ENCODE results near the gene GTF2A2.

GTF2A2 gene

GRCh38 chr15:59609730-59610712, 47.3 kb downstream of the GTF2A2 start:
- no peak for DNase-seq (ENCODE audit: extremely low read depth, low read depth)

GRCh38 chr15:59605994-59606393, 51.3 kb downstream of the GTF2A2 start:
- H3K4me3 ChIP-seq (replicated peaks; ENCODE audit: low read depth, low read length) = no peak overlapping the region
- TF ChIP-seq CTCF (IDR thresholded peaks at IDR 0.05; ENCODE audit: low read depth, low read length, missing control alignments) = no peak
- DNase-seq (ENCODE audit: extremely low read depth, low read depth) = no peak

More at GRCh38 chr15:59609730-59610712, 47.3 kb downstream of the GTF2A2 start:
- TF ChIP-seq CTCF (IDR thresholded peaks at IDR 0.05; ENCODE audit: low read depth, low read length, missing control alignments) = no peak
- H3K4me3 ChIP-seq (replicated peaks; ENCODE audit: low read depth, low read length) = no peak overlapping the region

- H3K4me3 ChIP-seq (replicated peaks; ENCODE audit: low read depth, low read length) = no peak overlapping the region
- TF ChIP-seq CTCF (IDR thresholded peaks at IDR 0.05; ENCODE audit: low read depth, low read length, missing control alignments) = no peak
- DNase-seq (ENCODE audit: extremely low read depth, low read depth) = no peak
Measured at GRCh38 chr15:59598461-59598860, 58.9 kb downstream of the GTF2A2 start.

- DNase-seq (ENCODE audit: extremely low read depth, low read depth) = no peak
- TF ChIP-seq CTCF (IDR thresholded peaks at IDR 0.05; ENCODE audit: low read depth, low read length, missing control alignments) = no peak
- no peak overlapping the region for H3K4me3 ChIP-seq (replicated peaks; ENCODE audit: low read depth, low read length)
Measured at GRCh38 chr15:59596640-59597039, 60.7 kb downstream of the GTF2A2 start.

- H3K4me3 ChIP-seq (replicated peaks; ENCODE audit: low read depth, low read length) = no peak overlapping the region
- TF ChIP-seq CTCF (IDR thresholded peaks at IDR 0.05; ENCODE audit: low read depth, low read length, missing control alignments) = no peak
- no peak for DNase-seq (ENCODE audit: extremely low read depth, low read depth)
Measured at GRCh38 chr15:59595434-59595915, 61.8 kb downstream of the GTF2A2 start.

GRCh38 chr15:59594991-59595390, 62.3 kb downstream of the GTF2A2 start:
- no peak for DNase-seq (ENCODE audit: extremely low read depth, low read depth)
- H3K4me3 ChIP-seq (replicated peaks; ENCODE audit: low read depth, low read length) = no peak overlapping the region
- TF ChIP-seq CTCF (IDR thresholded peaks at IDR 0.05; ENCODE audit: low read depth, low read length, missing control alignments) = no peak

All from HFF-Myc (cell line).